ENCODE measurements around the gene RASA4B. TPM values are rescaled to one million over a fixed set of nuclear protein-coding genes. Genes with fewer than 3 reads are reported as not detected.
"Not testable (repeated sequence)": the region's sequence is repeated elsewhere in the genome, so short reads cannot be mapped to it uniquely, and the experiment has no call there.

RASA4B gene
- total RNA-seq, 1 donor from 2014 or later, result 11.7 TPM

- no peaks in the 10 kb centered on the region for H3K9me3 Mint-ChIP-seq (ENCODE audit: unreplicated experiment)
- no peak overlapping the region for H3K27ac Mint-ChIP-seq (ENCODE audit: unreplicated experiment)
- H3K27me3 Mint-ChIP-seq (ENCODE audit: unreplicated experiment), result no peaks in the 10 kb centered on the region
- no peak for DNase-seq (ENCODE audit: extremely low spot score, unreplicated experiment)
- no peaks in the 10 kb centered on the region for H3K4me1 Mint-ChIP-seq (ENCODE audit: unreplicated experiment)
- TF ChIP-seq, protein P1, sequence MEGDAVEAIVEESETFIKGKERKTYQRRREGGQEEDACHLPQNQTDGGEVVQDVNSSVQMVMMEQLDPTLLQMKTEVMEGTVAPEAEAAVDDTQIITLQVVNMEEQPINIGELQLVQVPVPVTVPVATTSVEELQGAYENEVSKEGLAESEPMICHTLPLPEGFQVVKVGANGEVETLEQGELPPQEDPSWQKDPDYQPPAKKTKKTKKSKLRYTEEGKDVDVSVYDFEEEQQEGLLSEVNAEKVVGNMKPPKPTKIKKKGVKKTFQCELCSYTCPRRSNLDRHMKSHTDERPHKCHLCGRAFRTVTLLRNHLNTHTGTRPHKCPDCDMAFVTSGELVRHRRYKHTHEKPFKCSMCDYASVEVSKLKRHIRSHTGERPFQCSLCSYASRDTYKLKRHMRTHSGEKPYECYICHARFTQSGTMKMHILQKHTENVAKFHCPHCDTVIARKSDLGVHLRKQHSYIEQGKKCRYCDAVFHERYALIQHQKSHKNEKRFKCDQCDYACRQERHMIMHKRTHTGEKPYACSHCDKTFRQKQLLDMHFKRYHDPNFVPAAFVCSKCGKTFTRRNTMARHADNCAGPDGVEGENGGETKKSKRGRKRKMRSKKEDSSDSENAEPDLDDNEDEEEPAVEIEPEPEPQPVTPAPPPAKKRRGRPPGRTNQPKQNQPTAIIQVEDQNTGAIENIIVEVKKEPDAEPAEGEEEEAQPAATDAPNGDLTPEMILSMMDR (IDR thresholded peaks at IDR 0.05), result no peak
- no peak overlapping the region for H3K4me3 Mint-ChIP-seq (ENCODE audit: unreplicated experiment)
- peaks cover 4% of the 10 kb centered on the region for H3K36me3 Mint-ChIP-seq (ENCODE audit: unreplicated experiment)
Measured at GRCh38 chr7:102455596-102455995, 62.0 kb downstream of the RASA4B start.

DNA sequence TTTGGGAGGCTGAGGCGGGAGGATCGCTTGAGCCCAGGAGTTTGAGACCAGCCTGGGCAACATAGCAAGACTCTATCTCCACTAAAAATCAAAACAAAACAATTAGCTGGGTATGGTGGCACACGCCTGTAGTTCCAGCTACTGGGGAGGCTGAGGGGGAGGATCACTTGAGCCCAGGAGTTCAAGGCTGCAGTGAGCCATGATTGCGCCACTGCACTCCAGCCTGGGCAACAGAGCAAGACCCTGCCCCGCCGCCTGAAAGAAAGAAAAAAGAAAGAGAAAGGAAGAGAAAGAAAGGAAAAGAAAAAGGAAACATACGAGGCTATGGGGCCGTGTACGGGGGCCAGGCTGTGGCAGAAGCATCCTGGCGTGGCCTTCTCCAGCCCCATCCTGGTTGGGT lies 62.6 kb downstream of the RASA4B start:
- H3K27me3 Mint-ChIP-seq (ENCODE audit: unreplicated experiment); H3K36me3 Mint-ChIP-seq (ENCODE audit: unreplicated experiment); H3K9me3 Mint-ChIP-seq (ENCODE audit: unreplicated experiment); H3K27ac Mint-ChIP-seq (ENCODE audit: unreplicated experiment); H3K4me3 Mint-ChIP-seq (ENCODE audit: unreplicated experiment); DNase-seq (ENCODE audit: extremely low spot score, unreplicated experiment); H3K4me1 Mint-ChIP-seq (ENCODE audit: unreplicated experiment): not testable (repeated sequence)

DNA sequence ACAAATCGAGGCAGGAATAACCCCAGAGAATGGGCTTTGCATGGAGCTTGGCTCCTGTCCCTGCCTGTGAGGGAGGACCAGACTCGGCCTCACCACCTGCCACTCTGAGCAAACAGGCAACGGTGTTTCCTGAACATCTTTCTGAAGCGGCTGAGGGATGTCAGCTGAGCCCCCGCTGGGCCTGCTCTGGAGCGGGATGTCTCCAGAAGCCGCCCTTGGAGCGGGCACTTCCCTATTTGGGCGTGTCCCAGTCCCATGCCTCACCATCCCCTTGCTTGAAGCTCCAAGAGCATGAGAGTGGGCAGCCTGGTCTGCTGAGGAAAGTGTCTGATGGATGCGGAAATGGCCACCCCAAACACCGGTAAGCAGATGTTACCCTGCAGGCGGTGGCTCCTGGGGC lies 63.1 kb downstream of the RASA4B start:
- DNase-seq (ENCODE audit: extremely low spot score, unreplicated experiment), result no peak
- Mint-ChIP-seq H3K4me1 (ENCODE audit: unreplicated experiment) (no peaks in the 10 kb centered on the region), H3K9me3 (ENCODE audit: unreplicated experiment) (no peaks in the 10 kb centered on the region), H3K36me3 (ENCODE audit: unreplicated experiment) (peaks cover 2% of the 10 kb centered on the region), H3K4me3 (ENCODE audit: unreplicated experiment) (no peak overlapping the region), H3K27me3 (ENCODE audit: unreplicated experiment) (no peaks in the 10 kb centered on the region), H3K27ac (ENCODE audit: unreplicated experiment) (no peak overlapping the region)
- TF ChIP-seq, protein P1 (IDR thresholded peaks at IDR 0.05), result no peak

DNA sequence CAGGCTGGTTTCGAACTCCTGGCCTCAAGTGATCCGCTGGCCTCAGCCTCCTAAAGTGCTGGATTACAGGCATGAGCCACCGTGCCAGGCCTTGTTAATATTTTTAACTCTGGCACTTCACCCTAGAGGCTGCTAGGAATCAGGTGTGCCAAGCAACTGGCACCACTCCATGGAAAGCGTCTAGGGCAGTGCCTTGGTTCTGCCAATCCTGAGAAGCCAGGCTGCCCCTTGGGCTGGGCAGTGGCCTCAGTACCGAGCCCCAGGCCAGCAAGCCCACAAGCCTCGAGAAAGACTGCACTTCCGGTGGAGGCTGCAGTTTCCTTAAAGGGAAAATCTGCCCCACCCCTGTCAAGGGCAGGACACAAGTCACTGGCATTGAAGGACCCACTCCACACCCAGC lies 64.3 kb downstream of the RASA4B start:
- DNase-seq (ENCODE audit: extremely low spot score, unreplicated experiment), result no peak

DNA sequence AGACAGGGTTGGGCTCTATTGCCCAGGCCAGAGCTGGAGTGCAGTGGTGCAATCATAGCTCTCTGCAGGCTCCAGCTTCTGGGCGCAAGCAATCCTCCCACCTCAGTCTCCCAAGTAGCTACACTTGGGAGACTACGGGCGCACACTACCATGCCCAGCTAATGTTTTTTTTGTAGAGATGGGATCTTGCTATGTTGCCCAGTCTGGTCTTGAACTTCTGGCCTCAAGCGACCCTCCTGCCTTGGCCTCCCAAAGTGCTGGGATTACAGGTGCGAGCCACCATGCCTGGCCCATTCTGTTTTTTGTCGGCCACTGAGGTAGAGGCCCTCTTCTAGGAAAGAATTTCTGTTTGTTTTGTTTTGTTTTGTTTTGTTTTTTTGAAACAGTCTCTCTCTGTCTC lies 65.1 kb downstream of the RASA4B start:
- Mint-ChIP-seq H3K36me3 (ENCODE audit: unreplicated experiment) (peaks cover 4% of the 10 kb centered on the region), H3K4me1 (ENCODE audit: unreplicated experiment) (peaks cover 2% of the 10 kb centered on the region), H3K27me3 (ENCODE audit: unreplicated experiment) (no peaks in the 10 kb centered on the region), H3K4me3 (ENCODE audit: unreplicated experiment) (no peak overlapping the region), H3K9me3 (ENCODE audit: unreplicated experiment) (no peaks in the 10 kb centered on the region), H3K27ac (ENCODE audit: unreplicated experiment) (no peak overlapping the region)
- TF ChIP-seq, protein P1 (IDR thresholded peaks at IDR 0.05), result no peak
- DNase-seq (ENCODE audit: extremely low spot score, unreplicated experiment), result no peak

More for the DNA sequence above, 64.3 kb downstream of the RASA4B start:
- Mint-ChIP-seq H3K27me3 (ENCODE audit: unreplicated experiment) (no peaks in the 10 kb centered on the region), H3K4me3 (ENCODE audit: unreplicated experiment) (no peak overlapping the region), H3K4me1 (ENCODE audit: unreplicated experiment) (peaks cover 2% of the 10 kb centered on the region), H3K36me3 (ENCODE audit: unreplicated experiment) (peaks cover 6% of the 10 kb centered on the region), H3K9me3 (ENCODE audit: unreplicated experiment) (no peaks in the 10 kb centered on the region), H3K27ac (ENCODE audit: unreplicated experiment) (no peak overlapping the region)
- TF ChIP-seq, protein P1 (IDR thresholded peaks at IDR 0.05), result no peak
